T-helper 2 cell (primary cell): ENCODE results near the gene ALDH9A1.
A peak's percentile ranks its signal among the peaks of the same experiment; 100 is the strongest.
"Not testable (repeated sequence)": the region's sequence is repeated elsewhere in the genome, so short reads cannot be mapped to it uniquely, and the experiment has no call there.

Source experiments
- DNase-seq, 5 experiments: peaks; one replicate each; pipeline versions ENCODE4 v3.0.0 to v3.0.0-alpha.2; 2012 to 2022

ALDH9A1 gene

GRCh38 chr1:165645654-165646366 lies 52.6 kb downstream of the ALDH9A1 start:
- DNase-seq, result peak in 2 of 5 experiments; percentile 25 to 88

GRCh38 chr1:165644064-165644735 lies 54.2 kb downstream of the ALDH9A1 start:
- peak in 1 of 5 experiments; percentile 31 for DNase-seq

GRCh38 chr1:165641231-165641987 lies 57.0 kb downstream of the ALDH9A1 start:
- no peak for DNase-seq

- peak in 1 of 5 experiments; percentile 94 for DNase-seq
These were observed 58.3 kb downstream of the ALDH9A1 start for GRCh38 chr1:165639821-165640623.

- DNase-seq, result not testable (repeated sequence)
These were observed 60.2 kb downstream of the ALDH9A1 start for GRCh38 chr1:165638211-165638610.

- no peak for DNase-seq
These were observed 60.9 kb downstream of the ALDH9A1 start for GRCh38 chr1:165637427-165637826.

- DNase-seq, result no peak
These were observed 62.5 kb downstream of the ALDH9A1 start for GRCh38 chr1:165635823-165636222.

- no peak for DNase-seq
These were observed 63.0 kb downstream of the ALDH9A1 start for GRCh38 chr1:165635329-165635728.

GRCh38 chr1:165634154-165634921 lies 64.0 kb downstream of the ALDH9A1 start:
- DNase-seq, result no peak

GRCh38 chr1:165633614-165634013 lies 64.7 kb downstream of the ALDH9A1 start:
- peak in 1 of 5 experiments; percentile 64 for DNase-seq

GRCh38 chr1:165632491-165632890 lies 65.9 kb downstream of the ALDH9A1 start:
- DNase-seq, result no peak

- no peak for DNase-seq
These were observed 66.3 kb downstream of the ALDH9A1 start for GRCh38 chr1:165632152-165632469.

- DNase-seq, result peak in 3 of 5 experiments; percentile 7 to 81 (median 12)
These were observed 66.8 kb downstream of the ALDH9A1 start for GRCh38 chr1:165631342-165632151.

GRCh38 chr1:165630629-165631341 lies 67.6 kb downstream of the ALDH9A1 start, which contains the start of gene MGST3:
Gene MGST3, plus strand, starts transcription at chr1:165631234. Its CDS starts 18,614 bp downstream, at chr1:165649848.
- DNase-seq, result peak; percentile 79 to 98 (median 91)

- DNase-seq, result peak in 1 of 5 experiments; percentile 7
These were observed 68.3 kb downstream of the ALDH9A1 start for GRCh38 chr1:165629848-165630628.

- DNase-seq, result no peak
These were observed 69.2 kb downstream of the ALDH9A1 start for GRCh38 chr1:165629151-165629550.

GRCh38 chr1:165628147-165628822 lies 70.1 kb downstream of the ALDH9A1 start:
- DNase-seq, result no peak

- no peak for DNase-seq
These were observed 73.9 kb downstream of the ALDH9A1 start for GRCh38 chr1:165624441-165624840.

- DNase-seq, result no peak
These were observed 74.7 kb downstream of the ALDH9A1 start for GRCh38 chr1:165623624-165624023.
